ENCODE results near the gene IPO11. TPM values are rescaled to one million over a fixed set of nuclear protein-coding genes. Genes with fewer than 3 reads are reported as not detected.

The IPO11 gene
- total and polyA plus RNA-seq, 2 of the 13 experiments (the other 11 are each of a cell fraction or from before 2014, with no cell fraction given): 13.9 to 24.4 TPM

- TF ChIP-seq ZMYM4 (CRISPR knock-in tag; IDR thresholded peaks at IDR 0.05) (peak; percentile 100), PCBP1 (IDR thresholded peaks at IDR 0.05; ENCODE audit: borderline replicate concordance, low read depth, low read length) (peak; percentile 91), NFE2 (CRISPR knock-in tag; IDR thresholded peaks at IDR 0.05) (no peak), RXRB (CRISPR knock-in tag; IDR thresholded peaks at IDR 0.05; ENCODE audit: borderline replicate concordance) (peak; percentile 47; the same call in 1 of the 2 replicates), STAT6 (CRISPR knock-in tag; IDR thresholded peaks at IDR 0.05; ENCODE audit: borderline replicate concordance) (no peak), TSC22D2 (CRISPR knock-in tag; IDR thresholded peaks at IDR 0.05; ENCODE audit: borderline replicate concordance) (no peak), FUBP1 (CRISPR knock-in tag; IDR thresholded peaks at IDR 0.05; ENCODE audit: borderline replicate concordance) (no peak), ZNF224 (CRISPR knock-in tag; IDR thresholded peaks at IDR 0.05) (peak; percentile 90; the same call in 1 of the 2 replicates), ZFP41 (CRISPR knock-in tag; IDR thresholded peaks at IDR 0.05; ENCODE audit: borderline replicate concordance) (0 out of 2 replicates have a peak, but pooled peaks have one; percentile 58), HOXA9 (CRISPR knock-in tag; IDR thresholded peaks at IDR 0.05; ENCODE audit: borderline replicate concordance) (no peak), TFDP2 (CRISPR knock-in tag; IDR thresholded peaks at IDR 0.05) (peak; percentile 98), KAT7 (CRISPR knock-in tag; IDR thresholded peaks at IDR 0.05; ENCODE audit: borderline replicate concordance) (peak; percentile 80; the same call in 1 of the 2 replicates), ZNF598 (CRISPR knock-in tag; IDR thresholded peaks at IDR 0.05; ENCODE audit: borderline replicate concordance) (0 out of 2 replicates have a peak, but pooled peaks have one; percentile 46), ZNF460 (CRISPR knock-in tag; IDR thresholded peaks at IDR 0.05; ENCODE audit: borderline replicate concordance) (no peak), TOPORS (CRISPR knock-in tag; IDR thresholded peaks at IDR 0.05) (no peak; the same call in 1 of the 2 replicates), PRDM10 (CRISPR knock-in tag; IDR thresholded peaks at IDR 0.05; ENCODE audit: low read depth) (0 out of 2 replicates have a peak, but pooled peaks have one; percentile 26), ZEB1 (IDR thresholded peaks at IDR 0.05; ENCODE audit: insufficient replicate concordance, low read depth) (no peak), YEATS2 (CRISPR knock-in tag; IDR thresholded peaks at IDR 0.05; ENCODE audit: borderline replicate concordance) (peak; percentile 89; the same call in 1 of the 2 replicates)
These were observed at the start of gene IPO11 (continued) for GRCh38 chr5:62412549-62413329.

Measured in HepG2 (cell line).